OCI-M1 (cell line): ENCODE data around the gene ZFR2.
"Not testable (repeated sequence)": the region's sequence is repeated elsewhere in the genome, so short reads cannot be mapped to it uniquely, and the experiment has no call there.

Experiments
- DNase-seq: peaks from one replicate; lab custom pipeline; 2025; lab: John Stamatoyannopoulos, UW

Gene ZFR2

GRCh38 chr19:3836887-3837286 lies 32.0 kb downstream of the ZFR2 start:
- no peak for DNase-seq

GRCh38 chr19:3835055-3835435 lies 33.8 kb downstream of the ZFR2 start:
- no peak for DNase-seq

GRCh38 chr19:3834349-3835054 lies 34.3 kb downstream of the ZFR2 start:
- DNase-seq: no peak

- no peak for DNase-seq
Measured at GRCh38 chr19:3833578-3834348, 35.1 kb downstream of the ZFR2 start.

- DNase-seq: no peak
Measured at GRCh38 chr19:3832001-3832400, 36.8 kb downstream of the ZFR2 start.

GRCh38 chr19:3831601-3832000 lies 37.2 kb downstream of the ZFR2 start:
- DNase-seq: no peak

- no peak for DNase-seq
Measured at GRCh38 chr19:3830621-3831589, 37.9 kb downstream of the ZFR2 start.

- no peak for DNase-seq
Measured at GRCh38 chr19:3827306-3827705, 41.5 kb downstream of the ZFR2 start.

- DNase-seq: no peak
Measured at GRCh38 chr19:3826163-3826562, 42.7 kb downstream of the ZFR2 start.

GRCh38 chr19:3825286-3825956 lies 43.4 kb downstream of the ZFR2 start:
- DNase-seq: no peak

GRCh38 chr19:3823350-3823713 lies 45.5 kb downstream of the ZFR2 start:
- no peak for DNase-seq

GRCh38 chr19:3822683-3823349 lies 46.0 kb downstream of the ZFR2 start:
- no peak for DNase-seq

GRCh38 chr19:3821857-3822364 lies 46.9 kb downstream of the ZFR2 start:
- DNase-seq: peak; percentile 67

- no peak for DNase-seq
Measured at GRCh38 chr19:3821156-3821555, 47.7 kb downstream of the ZFR2 start.

GRCh38 chr19:3819989-3820388 lies 48.8 kb downstream of the ZFR2 start:
- no peak for DNase-seq

- no peak for DNase-seq
Measured at GRCh38 chr19:3818918-3819317, 49.9 kb downstream of the ZFR2 start.

- DNase-seq: peak; percentile 3
Measured at GRCh38 chr19:3818466-3818865, 50.4 kb downstream of the ZFR2 start.

- no peak for DNase-seq
Measured at GRCh38 chr19:3817761-3818160, 51.1 kb downstream of the ZFR2 start.

GRCh38 chr19:3816566-3817218 lies 52.1 kb downstream of the ZFR2 start:
- DNase-seq: no peak

- not testable (repeated sequence) for DNase-seq
Measured at GRCh38 chr19:3816148-3816547, 52.7 kb downstream of the ZFR2 start.

- no peak for DNase-seq
Measured at GRCh38 chr19:3814648-3815047, 54.2 kb downstream of the ZFR2 start.
